H1 (cell line): ENCODE measurements around the gene NFXL1. TPM values are rescaled to one million over a fixed set of nuclear protein-coding genes. Genes with fewer than 3 reads are reported as not detected.

Experiments used
- CREB1 ChIP-seq: IDR thresholded peaks from 2 replicates; pipeline ENCODE4 v1.6.1; 2012; ENCODE audit warnings: inconsistent platforms
- YY1 ChIP-seq: IDR thresholded peaks from 2 replicates; pipeline ENCODE4 v1.6.1; 2011; ENCODE audit warnings: low read depth, mild to moderate bottlenecking, low read length
- ZNF274 ChIP-seq: IDR thresholded peaks from 2 replicates; pipeline ENCODE4 v1.7.0; 2012; ENCODE audit warnings: low read length, borderline replicate concordance; ENCODE audit errors: extremely low read depth
- polyA plus RNA-seq, 7 experiments: library from polyadenylated mRNA; depleted of rRNA in 3 of 7; stranded (reverse) in 5 of 7; unstranded in 2 of 7; fragments of >200 nt in 5 of 7; fragments of 200-250 nt in 2 of 7; gene quantifications; 1 replicate in 5 of 7; 2 replicates in 1 of 7; 4 replicates in 1 of 7; pipeline versions ENCODE4 v1.2.1 to v1.2.3, GENCODE V29; 2011 to 2013; ENCODE audit warnings: missing spikeins in 2 of 7, mixed read lengths in 2 of 7
- total RNA-seq: library from RNA; stranded (reverse); fragmentation: NEBNext Ultra II Directional; extraction: Animal tissue kit (Norgen Biotek cat#: 25700); gene quantifications from 2 replicates; pipeline ENCODE4 v1.2.1, GENCODE V29; 2021

The NFXL1 gene
- total and polyA plus RNA-seq, 2 of the 8 experiments (the other 6 are each of a cell fraction or from before 2014, with no cell fraction given) = 10.0 to 29.5 TPM

DNA sequence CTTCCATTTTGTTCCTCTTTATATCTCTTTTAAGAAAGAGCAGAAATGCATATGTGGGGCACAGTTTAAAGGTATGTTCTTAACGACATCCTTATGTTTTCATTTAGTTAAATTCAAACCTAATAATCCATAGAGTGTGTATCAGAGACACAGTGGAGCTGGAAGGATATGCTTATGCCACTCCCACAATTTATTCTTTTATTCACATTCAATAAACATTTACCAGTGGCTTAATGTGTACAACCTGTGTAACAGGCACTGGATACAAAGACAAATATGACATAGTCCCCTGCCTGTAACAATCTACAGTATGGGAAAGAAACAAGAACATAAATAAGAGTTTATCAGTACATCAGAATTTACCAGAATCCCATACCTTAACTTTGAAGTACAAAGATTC is 54.1 kb downstream of the NFXL1 start (continued):
- TF ChIP-seq YY1 (no peak), ZNF274 (no peak), CREB1 (no peak)
